NB4 (cell line): ENCODE data around the gene FMNL1.

Experiments
- CTCF ChIP-seq: IDR thresholded peaks from one replicate; pipeline ENCODE4 v1.5.1; 2012; ENCODE audit warnings: low read depth, low read length
- MAX ChIP-seq: IDR thresholded peaks from 2 replicates; pipeline ENCODE4 v1.6.1; 2011; ENCODE audit warnings: low read depth, low read length
- MYC ChIP-seq: IDR thresholded peaks from 2 replicates; pipeline ENCODE4 v1.6.1; 2011; ENCODE audit warnings: low read depth, low read length
- POLR2A ChIP-seq: IDR thresholded peaks from 2 replicates; pipeline ENCODE4 v1.6.1; 2011; ENCODE audit warnings: mild to moderate bottlenecking; ENCODE audit not compliant: insufficient read length; ENCODE audit errors: extremely low read depth

- TF ChIP-seq CTCF (no peak), POLR2A (no peak), MYC (no peak), MAX (no peak)
Observed at GRCh38 chr17:45222996-45223538, 1.4 kb downstream of the FMNL1 start.
